ENCODE data around the gene LAMC2. TPM values are rescaled to one million over a fixed set of nuclear protein-coding genes. Genes with fewer than 3 reads are reported as not detected.

LAMC2 gene
- total and polyA plus RNA-seq, 3 donors from 2014 or later = 1.9 to 8.5 (median 3.4) TPM

GRCh38 chr1:183226963-183227362 lies 40.9 kb downstream of the LAMC2 start:
- Histone ChIP-seq H3K27ac (no peak overlapping the region), H3K4me1 (no peaks in the 10 kb centered on the region), H3K9me3 (no peaks in the 10 kb centered on the region), H3K4me3 (no peak overlapping the region), H3K36me3 (ENCODE audit: low read depth, missing control alignments) (no peaks in the 10 kb centered on the region), H3K27me3 (no peaks in the 10 kb centered on the region)
- WGBS, 2 donors = 74 to 82% methylated on average over 4 of the region's 4 CpGs
- no peak for DNase-seq
- no peak for TF ChIP-seq POLR2A (IDR thresholded peaks at IDR 0.05)
- TF ChIP-seq, protein P1, sequence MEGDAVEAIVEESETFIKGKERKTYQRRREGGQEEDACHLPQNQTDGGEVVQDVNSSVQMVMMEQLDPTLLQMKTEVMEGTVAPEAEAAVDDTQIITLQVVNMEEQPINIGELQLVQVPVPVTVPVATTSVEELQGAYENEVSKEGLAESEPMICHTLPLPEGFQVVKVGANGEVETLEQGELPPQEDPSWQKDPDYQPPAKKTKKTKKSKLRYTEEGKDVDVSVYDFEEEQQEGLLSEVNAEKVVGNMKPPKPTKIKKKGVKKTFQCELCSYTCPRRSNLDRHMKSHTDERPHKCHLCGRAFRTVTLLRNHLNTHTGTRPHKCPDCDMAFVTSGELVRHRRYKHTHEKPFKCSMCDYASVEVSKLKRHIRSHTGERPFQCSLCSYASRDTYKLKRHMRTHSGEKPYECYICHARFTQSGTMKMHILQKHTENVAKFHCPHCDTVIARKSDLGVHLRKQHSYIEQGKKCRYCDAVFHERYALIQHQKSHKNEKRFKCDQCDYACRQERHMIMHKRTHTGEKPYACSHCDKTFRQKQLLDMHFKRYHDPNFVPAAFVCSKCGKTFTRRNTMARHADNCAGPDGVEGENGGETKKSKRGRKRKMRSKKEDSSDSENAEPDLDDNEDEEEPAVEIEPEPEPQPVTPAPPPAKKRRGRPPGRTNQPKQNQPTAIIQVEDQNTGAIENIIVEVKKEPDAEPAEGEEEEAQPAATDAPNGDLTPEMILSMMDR (IDR thresholded peaks at IDR 0.05) = no peak
- intact Hi-C loops (cut with DNase I; ENCODE audit: low total_unique reads) = no loop called here

GRCh38 chr1:183227422-183228346 lies 41.6 kb downstream of the LAMC2 start:
- peak; percentile 69 for DNase-seq
- no peak overlapping the region for H3K27ac ChIP-seq
- intact Hi-C loops (cut with DNase I; ENCODE audit: low total_unique reads) = no loop called here
- H3K27me3 ChIP-seq = no peaks in the 10 kb centered on the region
- H3K4me3 ChIP-seq = no peak overlapping the region
- H3K36me3 ChIP-seq (ENCODE audit: low read depth, missing control alignments) = no peaks in the 10 kb centered on the region
- no peaks in the 10 kb centered on the region for H3K4me1 ChIP-seq
- no peak for TF ChIP-seq POLR2A (IDR thresholded peaks at IDR 0.05)
- TF ChIP-seq, protein P1 (IDR thresholded peaks at IDR 0.05) = peak; percentile 40 to 71 (median 57)
- WGBS, 2 donors = 85 to 90% methylated on average over 15 to 16 of the region's 16 CpGs
- H3K9me3 ChIP-seq = no peaks in the 10 kb centered on the region

GRCh38 chr1:183228347-183229220 lies 42.5 kb downstream of the LAMC2 start:
- TF ChIP-seq, protein P1 (IDR thresholded peaks at IDR 0.05) = peak in 1 of 3 experiments; percentile 7
- no peak for TF ChIP-seq POLR2A (IDR thresholded peaks at IDR 0.05)
- intact Hi-C loops (cut with DNase I; ENCODE audit: low total_unique reads) = no loop called here

DNA sequence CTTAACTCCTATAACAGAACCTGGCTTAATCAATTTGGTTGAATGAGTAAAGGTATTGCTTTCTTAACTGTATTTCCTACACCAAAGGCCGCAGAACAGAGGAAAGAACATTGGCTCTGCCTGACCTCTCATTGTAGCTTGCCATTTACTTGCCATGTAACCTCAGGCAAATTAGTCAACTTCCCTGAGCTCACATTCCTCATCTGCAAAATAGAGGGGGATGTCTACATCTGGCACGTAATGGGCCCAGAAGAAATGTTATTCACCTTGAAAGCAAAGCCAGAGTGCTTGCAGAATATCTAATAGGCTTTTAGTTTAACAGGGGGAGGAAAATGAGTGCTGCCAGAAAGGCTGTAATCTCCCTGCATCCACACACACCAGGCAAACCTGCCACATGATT lies 44.3 kb downstream of the LAMC2 start:
- peaks cover 4% of the 10 kb centered on the region for H3K4me1 ChIP-seq
- H3K27ac ChIP-seq = no peak overlapping the region
- WGBS, 2 donors = 86 to 87% methylated on average over 2 of the region's 2 CpGs
- H3K4me3 ChIP-seq = no peak overlapping the region
- H3K9me3 ChIP-seq = no peaks in the 10 kb centered on the region
- no peaks in the 10 kb centered on the region for H3K27me3 ChIP-seq
- intact Hi-C loops (cut with DNase I; ENCODE audit: low total_unique reads) = no loop called here
- H3K36me3 ChIP-seq (ENCODE audit: low read depth, missing control alignments) = no peaks in the 10 kb centered on the region
- TF ChIP-seq, protein P1 (IDR thresholded peaks at IDR 0.05) = no peak
- no peak for TF ChIP-seq POLR2A (IDR thresholded peaks at IDR 0.05)
- DNase-seq = no peak

More at GRCh38 chr1:183228347-183229220, 42.5 kb downstream of the LAMC2 start:
- Histone ChIP-seq H3K4me1 (no peaks in the 10 kb centered on the region), H3K36me3 (ENCODE audit: low read depth, missing control alignments) (no peaks in the 10 kb centered on the region), H3K4me3 (no peak overlapping the region), H3K27me3 (no peaks in the 10 kb centered on the region), H3K9me3 (no peaks in the 10 kb centered on the region), H3K27ac (no peak overlapping the region)
- 87 to 94% methylated on average over 7 to 13 of the region's 13 CpGs for WGBS, 2 donors
- DNase-seq = no peak

Data from testis (tissue), 3 donors.